GM10266 (cell line): Measurements from ENCODE around the gene HABP2.

ENCODE experiments used
- DNase-seq: peaks from one replicate; pipeline ENCODE4 v3.0.0; 2012; ENCODE audit errors: extremely low spot score
- TF ChIP-seq, protein P1 (sequence below): IDR thresholded peaks from 2 replicates; pipeline ENCODE4 v1.5.1; 2012; ENCODE audit warnings: mild to moderate bottlenecking, low read depth; ENCODE audit not compliant: control insufficient read depth, insufficient read depth; ENCODE audit errors: missing control alignments

HABP2 gene

DNA sequence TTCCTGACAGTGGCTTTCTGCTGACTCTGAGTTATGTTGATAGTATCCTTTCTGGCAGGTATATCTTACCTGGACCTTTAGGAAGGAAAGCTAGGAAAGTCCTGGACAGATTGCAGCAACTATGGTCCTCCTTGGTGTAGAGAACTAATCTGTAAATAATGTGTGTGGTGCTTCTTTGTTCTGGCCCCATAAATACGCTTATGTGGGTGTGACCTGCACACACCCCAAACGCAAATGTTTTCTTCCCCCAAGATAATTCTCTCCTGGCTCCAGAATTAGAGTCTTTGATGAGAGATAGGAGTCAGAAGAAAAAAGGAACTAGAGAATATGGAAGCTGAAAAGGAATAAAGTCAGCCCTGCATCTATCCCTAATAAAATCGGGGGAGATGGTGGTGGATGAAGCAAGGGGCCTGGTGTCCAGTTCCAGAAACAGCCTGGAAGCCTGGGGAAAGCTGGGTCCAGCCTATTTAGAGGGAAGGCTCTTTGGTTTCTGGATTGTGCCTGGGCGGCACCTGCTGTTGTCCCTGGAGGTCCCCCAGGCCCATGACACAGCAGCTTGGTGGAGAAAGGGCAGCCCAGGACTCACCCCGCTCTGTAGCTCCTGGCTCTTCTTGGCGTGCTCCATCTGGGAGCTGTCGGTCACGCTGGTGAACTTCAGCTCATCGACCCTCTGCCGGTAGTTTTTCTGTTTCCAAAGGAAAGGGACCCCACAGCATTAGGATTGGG lies 72.8 kb downstream of the HABP2 start:
- TF ChIP-seq, protein P1, sequence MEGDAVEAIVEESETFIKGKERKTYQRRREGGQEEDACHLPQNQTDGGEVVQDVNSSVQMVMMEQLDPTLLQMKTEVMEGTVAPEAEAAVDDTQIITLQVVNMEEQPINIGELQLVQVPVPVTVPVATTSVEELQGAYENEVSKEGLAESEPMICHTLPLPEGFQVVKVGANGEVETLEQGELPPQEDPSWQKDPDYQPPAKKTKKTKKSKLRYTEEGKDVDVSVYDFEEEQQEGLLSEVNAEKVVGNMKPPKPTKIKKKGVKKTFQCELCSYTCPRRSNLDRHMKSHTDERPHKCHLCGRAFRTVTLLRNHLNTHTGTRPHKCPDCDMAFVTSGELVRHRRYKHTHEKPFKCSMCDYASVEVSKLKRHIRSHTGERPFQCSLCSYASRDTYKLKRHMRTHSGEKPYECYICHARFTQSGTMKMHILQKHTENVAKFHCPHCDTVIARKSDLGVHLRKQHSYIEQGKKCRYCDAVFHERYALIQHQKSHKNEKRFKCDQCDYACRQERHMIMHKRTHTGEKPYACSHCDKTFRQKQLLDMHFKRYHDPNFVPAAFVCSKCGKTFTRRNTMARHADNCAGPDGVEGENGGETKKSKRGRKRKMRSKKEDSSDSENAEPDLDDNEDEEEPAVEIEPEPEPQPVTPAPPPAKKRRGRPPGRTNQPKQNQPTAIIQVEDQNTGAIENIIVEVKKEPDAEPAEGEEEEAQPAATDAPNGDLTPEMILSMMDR, result no peak

DNA sequence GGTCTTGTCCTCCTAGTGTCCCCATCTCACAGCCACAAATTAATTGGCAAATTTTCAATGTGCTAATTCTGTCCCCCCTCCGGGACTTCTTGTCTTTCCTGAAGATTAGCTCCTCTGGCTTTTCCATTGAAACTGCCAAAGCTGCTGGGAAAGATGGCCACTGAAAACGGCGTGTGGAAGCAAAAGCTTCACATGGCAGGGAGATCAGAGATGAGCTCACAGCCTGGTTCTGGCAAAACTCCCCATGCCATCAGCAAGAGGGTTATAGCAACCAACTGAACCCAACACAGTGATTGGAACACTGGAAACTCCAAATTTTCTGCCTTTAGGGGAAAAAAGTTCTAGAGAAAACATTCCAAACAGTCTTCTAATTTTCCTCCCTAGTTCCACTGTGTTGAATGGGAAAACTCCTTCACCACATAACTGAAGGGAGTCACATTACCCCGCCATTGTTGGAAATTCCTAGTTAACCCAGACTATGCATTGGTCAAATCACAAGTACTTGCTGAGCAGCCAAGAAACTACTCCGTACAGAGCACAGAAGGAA lies 74.0 kb downstream of the HABP2 start:
- DNase-seq, result no peak
- TF ChIP-seq, protein P1, result no peak

More for the DNA sequence above, 72.8 kb downstream of the HABP2 start:
- no peak for DNase-seq

DNA sequence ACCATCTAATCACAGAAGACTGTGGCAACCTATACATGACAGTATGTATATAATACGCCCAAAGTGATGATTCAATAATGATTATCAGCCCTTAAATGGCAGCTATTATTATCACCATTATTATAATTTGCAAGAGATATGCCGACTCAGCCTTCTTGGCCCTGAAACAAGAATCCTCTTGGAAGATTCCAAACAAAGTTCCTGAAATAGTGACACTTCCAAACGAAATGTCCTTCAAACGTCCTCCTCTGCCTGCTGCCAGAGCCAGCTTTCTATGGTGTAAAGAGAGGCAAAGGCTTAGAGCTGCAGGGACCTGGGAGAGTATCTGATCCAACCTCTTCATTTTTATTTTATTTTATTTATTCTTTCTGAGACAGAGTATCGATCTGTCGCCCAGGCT lies 75.0 kb downstream of the HABP2 start:
- no peak for DNase-seq
- TF ChIP-seq, protein P1, result no peak

DNA sequence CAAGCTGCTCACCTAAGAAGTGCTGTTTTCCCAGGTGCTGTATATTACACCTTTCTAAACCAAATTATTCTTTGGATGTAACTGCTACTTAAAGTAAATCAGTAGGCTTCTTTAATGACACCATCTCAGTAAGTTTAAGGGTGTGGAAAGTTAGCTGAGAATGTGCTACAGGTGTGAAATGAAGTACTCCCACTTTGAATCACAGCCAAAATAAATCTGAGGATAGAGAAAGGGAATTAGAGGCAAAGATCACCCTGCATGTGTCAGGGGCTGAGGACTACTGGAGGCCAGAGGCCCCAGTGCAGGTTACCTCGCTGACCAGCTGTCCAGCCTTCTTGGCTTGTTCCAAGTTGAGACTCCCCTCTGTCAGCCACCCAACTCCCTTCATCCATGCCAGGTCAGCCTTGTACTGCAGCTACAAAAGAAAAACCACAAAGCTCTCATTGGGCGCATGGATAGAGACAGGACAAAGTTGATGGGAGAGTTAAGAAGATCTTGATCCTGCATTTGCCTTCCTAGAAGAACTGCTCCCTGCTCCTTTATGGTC lies 75.8 kb downstream of the HABP2 start:
- no peak for DNase-seq
- TF ChIP-seq, protein P1, result no peak

DNA sequence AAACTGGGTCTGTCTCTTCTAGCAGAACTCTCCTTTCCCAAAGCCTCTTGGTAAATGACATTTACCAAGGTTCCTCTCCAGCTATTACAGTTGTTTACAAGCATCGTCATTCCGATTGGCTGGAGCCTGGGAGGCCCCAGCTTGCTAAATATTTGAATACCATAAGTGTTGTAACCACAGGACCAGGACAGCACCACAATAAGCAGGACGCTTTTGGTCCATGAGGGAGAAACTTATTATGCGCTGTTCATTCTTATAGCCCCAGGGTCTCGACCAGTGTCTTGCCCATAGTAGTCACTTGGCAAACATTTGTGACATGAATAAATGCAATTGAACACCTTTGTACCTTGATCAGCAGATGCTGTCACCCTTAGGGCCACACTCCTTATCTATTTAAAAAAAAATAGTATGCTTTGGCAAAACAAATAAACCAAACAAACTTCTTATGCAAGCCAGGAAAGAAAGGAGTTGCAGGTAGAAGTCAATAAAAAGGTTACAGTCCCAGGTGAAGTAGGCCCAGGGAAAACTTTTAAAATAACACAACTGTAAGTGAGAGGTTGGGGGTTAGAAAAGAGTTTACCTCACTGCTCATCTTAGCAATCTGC lies 78.2 kb downstream of the HABP2 start:
- TF ChIP-seq, protein P1, result no peak

DNA sequence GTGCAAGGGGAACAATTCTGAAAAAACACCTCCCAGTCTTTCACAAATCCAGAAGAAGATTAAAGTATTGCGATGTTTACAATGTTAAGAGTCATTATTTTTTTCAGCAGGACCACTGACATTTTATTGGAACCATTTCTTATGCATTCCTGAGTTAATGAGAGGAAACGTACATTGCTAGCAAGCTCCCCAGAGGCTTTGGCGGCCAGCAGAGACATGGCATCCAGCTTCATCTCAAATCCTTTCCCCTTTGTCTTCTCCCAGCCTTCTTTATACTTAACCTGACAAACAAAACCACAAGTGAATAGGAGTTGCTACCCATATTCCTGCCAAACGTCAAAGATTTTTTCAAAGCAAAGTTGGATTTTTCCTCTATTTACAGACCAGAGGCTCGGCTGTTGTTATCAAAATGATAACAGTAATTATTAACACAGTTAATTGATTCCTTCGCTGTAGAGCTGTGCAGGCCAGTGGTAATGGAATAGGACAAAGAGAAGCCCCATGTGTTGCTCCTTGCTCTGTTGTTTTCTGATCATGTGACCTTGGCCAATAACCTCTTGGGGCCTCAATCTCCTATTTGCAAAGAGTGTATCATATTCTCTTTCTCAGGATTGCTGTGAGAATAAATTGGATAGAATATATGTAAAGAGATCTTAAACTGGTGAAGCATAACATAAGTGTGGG lies 79.0 kb downstream of the HABP2 start:
- TF ChIP-seq, protein P1, result no peak

More for the DNA sequence above, 78.2 kb downstream of the HABP2 start:
- DNase-seq, result no peak

More for the DNA sequence above, 79.0 kb downstream of the HABP2 start:
- DNase-seq, result no peak
